ENCODE results near the gene TGFB3.
"Not testable (repeated sequence)": the region's sequence is repeated elsewhere in the genome, so short reads cannot be mapped to it uniquely, and the experiment has no call there.

The TGFB3 gene

DNA sequence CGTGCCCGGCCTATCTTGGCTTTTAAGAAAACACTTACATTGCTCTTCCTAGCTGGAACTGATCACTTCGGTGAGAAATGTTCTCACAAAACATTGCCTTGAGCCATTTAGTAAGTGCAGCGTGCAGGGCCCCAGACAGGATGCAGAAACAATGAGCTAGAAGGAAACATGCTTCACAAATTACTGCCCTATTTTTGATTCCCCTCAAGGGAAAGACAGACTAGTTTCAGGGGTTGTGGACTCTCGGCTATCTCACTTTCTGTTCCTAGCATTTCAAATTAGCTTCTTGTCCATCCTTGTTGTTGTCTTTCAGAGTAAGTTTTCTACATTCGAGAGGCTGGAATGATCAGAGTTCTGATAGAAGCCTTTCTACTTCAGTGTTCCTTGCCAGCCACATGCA lies 21.6 kb downstream of the TGFB3 start:
- no peak for DNase-seq (ENCODE audit: low spot score)

GRCh38 chr14:75959031-75959430 lies 22.8 kb downstream of the TGFB3 start:
- no peak for DNase-seq (ENCODE audit: low spot score)

DNA sequence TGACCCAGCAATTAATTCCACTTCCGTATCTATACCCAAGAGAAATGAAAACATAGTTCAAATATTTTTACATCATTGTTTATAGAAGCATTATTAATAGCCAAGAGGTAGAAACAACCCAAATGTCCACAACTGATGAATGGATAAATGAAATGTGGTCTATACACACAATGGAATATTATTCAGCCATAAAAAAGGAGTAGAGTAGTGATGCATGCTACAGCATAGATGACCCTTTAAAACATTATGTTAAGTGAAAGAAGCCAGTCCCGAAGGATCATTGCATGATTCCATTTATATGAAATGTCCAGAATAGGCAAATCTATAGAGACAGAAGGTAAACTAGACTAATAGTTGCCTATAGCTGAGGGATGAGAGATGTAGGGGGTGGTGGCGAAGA lies 29.3 kb downstream of the TGFB3 start:
- no peak for DNase-seq (ENCODE audit: low spot score)

DNA sequence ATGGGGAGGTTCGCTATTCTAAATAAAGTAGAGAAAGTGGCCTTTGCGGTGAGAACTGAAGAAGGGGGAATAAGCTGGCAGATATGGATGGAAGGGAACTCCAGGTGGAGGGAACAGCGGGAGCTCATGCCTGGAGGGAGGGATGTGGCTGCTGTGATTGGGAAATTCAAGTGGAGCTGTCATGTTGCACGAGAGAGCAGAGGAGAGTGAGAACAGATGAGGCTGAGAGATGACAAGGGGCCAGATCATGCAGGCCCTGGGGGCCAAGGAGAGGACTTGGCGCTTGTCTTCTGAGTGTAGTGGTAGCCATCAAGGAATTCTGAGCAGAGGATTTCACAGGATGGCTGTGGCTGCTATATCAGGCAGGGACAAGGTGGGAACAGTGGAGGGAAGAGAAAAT lies 35.0 kb downstream of the TGFB3 start:
- DNase-seq (ENCODE audit: low spot score), result no peak

- no peak for DNase-seq (ENCODE audit: low spot score)
Measured at GRCh38 chr14:75944607-75945241, 37.1 kb downstream of the TGFB3 start.

DNA sequence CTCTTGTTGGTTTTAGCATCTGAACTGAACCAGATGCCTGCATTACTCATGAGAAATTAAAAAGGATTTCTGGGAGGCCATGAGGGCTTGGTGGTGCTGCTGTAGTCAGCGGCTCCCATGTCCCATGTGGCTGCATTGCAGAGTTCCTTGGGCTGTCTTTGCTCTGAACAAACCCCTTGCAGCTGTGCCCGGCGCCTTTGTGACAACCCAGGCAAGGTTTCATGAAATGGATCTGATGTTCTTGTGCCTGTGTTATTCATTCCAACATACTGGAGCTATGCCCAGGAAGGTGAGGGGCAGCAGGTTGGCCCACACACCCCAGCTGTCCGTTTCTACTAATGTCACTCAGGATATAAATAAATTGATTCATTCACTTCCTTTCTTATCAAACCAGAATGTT lies 40.8 kb downstream of the TGFB3 start:
- no peak for DNase-seq (ENCODE audit: low spot score)

DNA sequence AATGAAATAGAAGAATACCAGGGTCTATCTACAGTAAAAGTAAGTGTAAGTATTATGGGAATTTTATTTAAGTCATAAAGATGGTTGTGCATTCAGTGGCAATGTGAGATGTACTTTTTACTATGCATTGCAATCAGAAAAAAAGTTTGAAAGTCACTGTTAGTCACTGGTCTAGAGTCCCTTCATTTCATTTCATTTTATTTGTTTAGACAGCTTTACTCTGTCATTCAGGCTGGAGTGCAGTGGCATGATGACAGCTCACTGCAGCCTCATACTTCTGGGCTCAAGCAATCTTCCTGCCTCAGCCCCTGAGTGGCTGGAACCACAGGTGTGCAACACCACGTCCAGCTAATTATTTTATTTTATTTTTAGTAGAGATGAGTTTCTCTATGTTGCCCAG lies 42.6 kb downstream of the TGFB3 start:
- no peak for DNase-seq (ENCODE audit: low spot score)

GRCh38 chr14:75934998-75935628 lies 46.7 kb downstream of the TGFB3 start:
- DNase-seq (ENCODE audit: low spot score), result no peak

GRCh38 chr14:75933712-75934296 lies 48.0 kb downstream of the TGFB3 start:
- no peak for DNase-seq (ENCODE audit: low spot score)

- DNase-seq (ENCODE audit: low spot score), result no peak
Measured at GRCh38 chr14:75928690-75929181, 53.1 kb downstream of the TGFB3 start.

DNA sequence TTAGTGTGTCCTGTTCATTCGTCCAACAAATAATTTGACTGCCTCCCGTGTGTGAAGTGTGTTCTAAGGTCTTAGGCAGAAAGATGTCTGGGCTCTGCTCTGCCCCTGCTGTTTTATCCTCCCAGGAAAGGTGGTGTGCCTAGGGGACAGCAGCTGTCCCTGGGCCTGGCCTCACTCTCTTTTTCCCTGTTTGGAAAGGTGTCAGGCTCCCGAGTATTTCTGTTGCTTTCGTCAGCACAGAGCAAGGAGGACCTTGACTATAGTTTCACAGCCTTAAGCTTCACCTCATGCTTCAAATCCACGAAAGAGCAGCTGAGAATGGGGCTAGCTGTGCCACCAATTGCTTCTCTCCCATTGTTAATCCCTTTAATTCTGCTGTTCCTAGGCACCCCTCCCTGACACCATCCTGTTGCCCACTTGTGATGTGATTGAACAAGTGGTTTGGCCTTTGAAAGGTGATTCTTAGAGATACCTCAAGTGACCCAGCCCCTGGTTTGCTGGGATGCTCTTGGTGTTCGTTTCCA lies 54.2 kb downstream of the TGFB3 start:
- DNase-seq (ENCODE audit: low spot score), result no peak

DNA sequence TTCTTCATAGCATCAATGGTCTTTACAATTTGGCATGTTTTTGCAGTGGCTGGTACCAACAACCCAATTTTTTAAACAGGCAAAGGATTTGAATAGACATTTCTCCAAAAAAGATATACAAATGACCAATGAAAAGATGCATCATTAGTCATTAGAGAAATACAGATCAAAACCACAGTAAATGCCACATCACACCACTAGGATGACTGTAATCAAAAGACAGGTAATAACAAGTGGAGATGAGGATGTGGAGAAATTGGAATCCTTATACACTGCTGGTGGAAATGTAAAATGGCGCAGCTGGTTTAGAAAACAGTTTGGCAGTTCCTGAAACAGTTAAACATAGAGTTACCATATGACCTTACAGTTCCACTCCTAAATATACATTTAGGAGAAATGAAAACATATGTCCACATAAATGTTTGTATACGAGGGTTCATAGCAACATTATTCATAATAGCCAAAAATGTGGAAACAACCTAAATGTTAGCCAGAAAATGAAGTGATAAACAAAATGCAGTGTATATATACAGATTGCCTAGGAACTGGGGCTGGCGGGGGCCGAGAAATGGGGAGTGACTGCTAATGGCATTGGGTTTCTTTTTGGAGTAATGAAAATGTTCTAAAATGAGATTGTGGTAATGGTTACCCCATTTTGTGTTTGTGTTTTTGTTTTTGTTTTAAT lies 55.2 kb downstream of the TGFB3 start:
- DNase-seq (ENCODE audit: low spot score), result no peak

GRCh38 chr14:75925141-75925840 lies 56.5 kb downstream of the TGFB3 start:
- DNase-seq (ENCODE audit: low spot score), result not testable (repeated sequence)

- not testable (repeated sequence) for DNase-seq (ENCODE audit: low spot score)
Measured at GRCh38 chr14:75920421-75920820, 61.4 kb downstream of the TGFB3 start.

DNA sequence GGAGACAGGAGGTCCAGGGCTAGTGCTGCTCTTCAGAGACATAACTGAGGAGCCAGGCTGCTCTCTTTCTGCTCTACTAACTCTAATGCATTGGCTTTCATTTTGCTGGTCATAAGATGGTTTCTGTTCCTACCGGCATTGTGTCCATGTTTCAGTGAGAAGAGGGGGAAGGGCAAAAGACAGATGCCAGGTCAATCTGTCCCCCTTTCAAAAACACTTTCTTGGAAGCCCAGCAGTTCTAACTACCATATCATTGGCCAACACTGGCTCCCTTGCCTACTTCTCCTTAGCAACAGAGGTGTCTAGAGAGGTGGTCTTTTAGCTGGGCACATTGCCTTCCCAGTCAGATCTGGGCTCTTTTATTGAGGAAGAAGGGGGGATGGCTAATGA lies 63.9 kb downstream of the TGFB3 start:
- DNase-seq (ENCODE audit: low spot score), result no peak

DNA sequence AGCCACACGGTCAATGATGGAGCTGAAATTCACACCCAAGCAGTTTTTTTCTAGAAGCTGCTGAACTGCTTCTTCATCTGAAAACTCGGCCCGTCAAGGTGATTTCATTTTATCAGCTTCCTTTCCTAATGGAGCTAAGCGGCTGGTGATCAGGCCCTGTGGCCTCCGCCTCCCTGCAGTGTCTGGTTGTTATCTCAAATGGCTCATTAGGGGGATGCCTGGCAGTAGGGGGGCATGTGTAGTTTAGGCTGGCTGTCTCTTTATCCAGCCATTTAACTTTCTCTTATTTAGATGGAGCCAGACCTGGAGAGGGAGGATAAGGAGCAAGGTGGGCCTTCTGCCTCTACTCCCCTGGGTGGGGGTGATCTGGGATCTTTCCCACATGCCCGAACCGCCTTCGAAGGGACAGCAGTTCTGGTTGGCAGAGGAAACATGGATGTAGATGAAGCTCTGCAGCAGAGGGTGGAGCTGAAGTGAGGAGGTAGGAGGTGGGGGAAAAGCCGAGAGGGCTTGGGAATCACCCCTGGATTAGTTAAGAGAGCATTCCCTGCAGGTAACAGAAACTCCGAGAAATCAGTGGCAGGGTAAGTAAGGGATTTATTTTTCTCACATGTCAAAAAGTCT lies 64.4 kb downstream of the TGFB3 start:
- no peak for DNase-seq (ENCODE audit: low spot score)

DNA sequence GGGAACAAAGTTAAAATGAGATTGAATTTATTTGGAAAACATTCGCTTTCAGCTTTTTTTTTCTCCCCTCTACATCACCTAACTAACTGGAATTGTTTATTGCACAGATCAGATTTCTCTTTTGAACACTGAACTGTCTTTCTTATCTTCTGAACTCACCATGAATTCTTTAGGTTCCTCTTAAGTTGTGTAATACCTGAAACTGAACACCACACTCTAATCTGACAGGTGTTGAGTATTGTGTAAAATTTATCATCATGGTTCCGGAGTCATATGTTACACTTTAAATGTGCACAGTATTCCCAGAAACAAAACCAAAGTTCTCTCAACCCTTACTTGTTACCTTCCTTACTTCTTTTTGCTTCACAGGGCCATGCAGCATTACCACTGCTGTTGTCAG lies 66.8 kb downstream of the TGFB3 start:
- no peak for DNase-seq (ENCODE audit: low spot score)

- no peak for DNase-seq (ENCODE audit: low spot score)
Measured at GRCh38 chr14:75913183-75913582, 68.6 kb downstream of the TGFB3 start.

DNA sequence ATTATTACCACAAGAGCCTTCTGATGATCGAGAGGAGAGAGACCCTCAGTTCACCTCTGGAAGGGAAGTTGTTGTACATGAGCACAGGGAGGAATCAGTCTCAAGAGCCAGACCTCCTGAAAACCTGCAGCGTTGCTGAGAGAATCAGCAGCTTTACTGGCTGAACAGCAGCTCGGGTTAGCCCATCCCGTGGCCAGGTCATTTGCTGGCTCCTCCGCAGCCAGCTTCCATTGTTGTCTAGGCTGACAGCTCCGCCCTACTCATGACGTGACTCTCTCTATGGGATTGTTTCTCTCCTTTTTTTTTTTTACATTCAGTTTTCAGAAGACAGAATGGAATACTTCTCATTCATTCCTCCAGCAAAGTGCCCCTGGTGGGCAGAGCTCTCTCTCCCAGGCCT lies 69.9 kb downstream of the TGFB3 start:
- peak; percentile 35 for DNase-seq (ENCODE audit: low spot score)

DNA sequence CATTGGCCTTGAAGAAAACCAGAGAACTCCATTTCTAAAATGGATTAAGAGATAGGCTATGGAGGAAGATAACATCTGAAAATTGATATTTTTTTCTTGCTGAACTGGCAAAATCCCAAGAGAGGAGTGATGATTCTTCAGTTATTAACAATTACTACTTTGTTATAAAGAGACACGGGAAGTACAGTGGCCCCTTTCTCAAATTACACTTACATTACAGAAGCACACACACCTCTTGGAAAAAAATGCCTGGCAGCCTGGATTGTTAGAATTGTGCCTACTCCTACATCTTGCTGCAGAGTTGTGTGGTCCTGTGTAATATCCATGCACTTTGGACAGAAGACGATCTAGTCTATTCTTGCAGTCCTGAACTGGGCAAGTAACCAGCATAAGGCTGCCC lies 71.7 kb downstream of the TGFB3 start:
- DNase-seq (ENCODE audit: low spot score), result no peak

DNA sequence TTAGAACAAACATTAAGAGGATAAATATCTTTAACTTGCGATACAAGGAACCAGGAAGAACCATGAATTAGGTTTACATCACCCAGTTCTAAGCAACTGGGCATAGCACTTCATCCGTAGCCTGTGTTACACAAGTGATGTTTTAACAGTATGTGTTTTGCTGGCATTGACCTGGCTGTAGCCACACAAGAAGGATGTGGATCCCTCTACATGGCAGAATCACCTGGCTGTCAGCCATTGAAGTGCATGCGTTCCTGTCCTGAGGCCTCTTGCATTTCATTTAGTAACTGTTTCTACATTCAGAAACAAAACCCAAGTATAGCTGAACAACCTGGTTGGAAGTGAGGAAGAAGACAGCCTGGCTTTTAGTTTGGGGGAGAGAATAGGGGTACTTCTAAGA lies 72.2 kb downstream of the TGFB3 start:
- DNase-seq (ENCODE audit: low spot score), result no peak

All from kidney capillary endothelial cell (primary cell).